HepG2 (cell line): ENCODE measurements around the gene EHBP1. TPM values are rescaled to one million over a fixed set of nuclear protein-coding genes. Genes with fewer than 3 reads are reported as not detected.

ENCODE experiments used
- CC2D1A ChIP-seq: sonication (generic); formaldehyde crosslinking; IDR thresholded peaks from 2 replicates; pipeline ENCODE4 v1.8.1; 2023; ENCODE audit warnings: mild to moderate bottlenecking, missing genetic modification reagents
- TCF7 ChIP-seq: sonication (generic); IDR thresholded peaks from 2 replicates; pipeline ENCODE4 v1.6.1; 2016; ENCODE audit warnings: antibody characterized with exemption, low read depth
- ZBTB46 ChIP-seq: sonication (generic); formaldehyde crosslinking; IDR thresholded peaks from 2 replicates; pipeline ENCODE4 v1.4.0; 2020; ENCODE audit warnings: mild to moderate bottlenecking, missing genetic modification reagents, borderline replicate concordance
- ZNF234 ChIP-seq: sonication (generic); formaldehyde crosslinking; conservative IDR thresholded peaks from 2 replicates; pipeline ENCODE4 v1.5.1; 2020; ENCODE audit warnings: mild to moderate bottlenecking, missing genetic modification reagents
- ZNF570 ChIP-seq: sonication (generic); formaldehyde crosslinking; IDR thresholded peaks from 2 replicates; pipeline ENCODE4 v1.4.0; 2020; ENCODE audit warnings: mild to moderate bottlenecking, missing genetic modification reagents, borderline replicate concordance
- ZNF609 ChIP-seq: sonication (generic); formaldehyde crosslinking; IDR thresholded peaks from 2 replicates; pipeline ENCODE4 v1.4.0; 2020; ENCODE audit warnings: mild to moderate bottlenecking, missing genetic modification reagents, borderline replicate concordance
- ZNF691 ChIP-seq: sonication (generic); formaldehyde crosslinking; IDR thresholded peaks from 2 replicates; pipeline ENCODE4 v1.4.0; 2020; ENCODE audit warnings: missing genetic modification reagents, low read depth, mild to moderate bottlenecking, borderline replicate concordance
- polyA plus RNA-seq, 8 experiments: library from polyadenylated mRNA; depleted of rRNA in 3 of 8; stranded (reverse) in 7 of 8; unstranded in 1 of 8; fragments of >200 nt; fragmentation: Illumina TruSeq in 4 of 8; extraction: Trizol in 4 of 8; gene quantifications; 2 replicates each; pipeline versions ENCODE4 v1.2.1 to v1.2.3, GENCODE V29; 2011 to 2016; ENCODE audit warnings: low read depth in 4 of 8, missing spikeins in 1 of 8, mixed read lengths in 1 of 8; ENCODE audit not compliant: insufficient read depth in 1 of 8
- total RNA-seq, 5 experiments: library from RNA; depleted of rRNA; stranded (reverse); fragments of >200 nt; fragmentation: Illumina TruSeq; extraction: Trizol; gene quantifications; 2 replicates each; pipeline ENCODE4 v1.2.3, GENCODE V29; 2016; ENCODE audit warnings: low read depth in 1 of 5
- TF ChIP-seq, protein P1 (sequence below), 2 experiments: sonication (generic) in 1 of 2; formaldehyde crosslinking in 1 of 2; IDR thresholded peaks; 2 replicates each; pipeline versions ENCODE4 v1.4.0 to v1.6.1; 2016 to 2020; ENCODE audit warnings: borderline replicate concordance in 1 of 2, low read depth in 1 of 2, mild to moderate bottlenecking in 1 of 2, missing genetic modification reagents in 1 of 2
- TF ChIP-seq, protein P2 (sequence below): sonication (generic); formaldehyde crosslinking; IDR thresholded peaks from 2 replicates; pipeline ENCODE4 v1.4.0; 2020; ENCODE audit warnings: mild to moderate bottlenecking, missing genetic modification reagents
- TF ChIP-seq, protein P3 (sequence below): IDR thresholded peaks from 2 replicates; pipeline ENCODE4 v1.6.1; 2016; ENCODE audit warnings: mild to moderate bottlenecking, missing biosample characterization, missing genetic modification reagents

The EHBP1 gene
- total and polyA plus RNA-seq, 2 of the 13 experiments (the other 11 are each of a cell fraction or from before 2014, with no cell fraction given) = 93.5 to 146 TPM

DNA sequence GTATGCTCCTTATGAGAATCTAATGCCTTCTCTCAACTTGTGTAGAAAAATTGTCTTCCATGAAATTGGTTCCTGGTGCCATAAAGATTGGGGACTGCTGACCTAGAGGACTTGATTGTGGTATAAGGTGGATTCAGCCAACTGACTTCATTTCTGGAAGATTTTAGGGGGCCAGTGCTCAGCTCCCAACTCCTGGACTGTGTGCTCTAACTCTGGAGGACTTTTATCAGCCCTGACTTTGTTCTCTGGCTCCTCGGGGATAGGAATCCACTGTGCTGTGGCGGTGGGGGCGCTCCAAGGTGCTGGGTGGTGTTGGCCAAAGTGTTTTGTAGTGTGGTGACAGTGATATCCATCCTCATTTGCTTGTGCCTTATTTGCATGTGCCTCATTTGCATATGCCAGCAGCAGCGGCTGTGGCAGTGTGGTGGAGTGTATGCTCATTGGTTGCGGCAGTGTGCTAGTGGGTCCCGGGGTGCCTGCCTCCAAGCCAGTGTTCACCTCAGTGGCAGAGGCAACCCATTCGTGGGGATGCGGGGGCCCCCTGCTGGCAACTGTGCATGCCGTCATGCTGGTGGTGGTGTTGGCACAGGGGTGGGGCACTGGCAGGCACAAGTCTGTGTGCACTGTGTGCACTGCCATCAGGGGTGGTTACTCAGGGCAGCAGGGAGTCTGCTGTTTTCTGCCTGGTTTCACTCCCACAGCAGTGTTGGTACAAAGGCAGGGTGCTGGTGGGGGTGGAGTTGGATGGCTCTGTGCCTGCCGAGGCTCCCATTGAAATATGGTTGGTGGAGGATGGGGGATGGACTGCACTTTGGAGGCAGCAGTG is 19.6 kb downstream of the EHBP1 start (continued):
- TF ChIP-seq ZNF570 (CRISPR knock-in tag) (no peak), ZNF609 (CRISPR knock-in tag) (no peak), ZNF691 (0 out of 2 replicates have a peak, but pooled peaks have one; percentile 32), TCF7 (no peak), ZBTB46 (no peak; the same call in 1 of the 2 replicates), CC2D1A (no peak), ZNF234 (CRISPR knock-in tag) (no peak)
- TF ChIP-seq, protein P1, sequence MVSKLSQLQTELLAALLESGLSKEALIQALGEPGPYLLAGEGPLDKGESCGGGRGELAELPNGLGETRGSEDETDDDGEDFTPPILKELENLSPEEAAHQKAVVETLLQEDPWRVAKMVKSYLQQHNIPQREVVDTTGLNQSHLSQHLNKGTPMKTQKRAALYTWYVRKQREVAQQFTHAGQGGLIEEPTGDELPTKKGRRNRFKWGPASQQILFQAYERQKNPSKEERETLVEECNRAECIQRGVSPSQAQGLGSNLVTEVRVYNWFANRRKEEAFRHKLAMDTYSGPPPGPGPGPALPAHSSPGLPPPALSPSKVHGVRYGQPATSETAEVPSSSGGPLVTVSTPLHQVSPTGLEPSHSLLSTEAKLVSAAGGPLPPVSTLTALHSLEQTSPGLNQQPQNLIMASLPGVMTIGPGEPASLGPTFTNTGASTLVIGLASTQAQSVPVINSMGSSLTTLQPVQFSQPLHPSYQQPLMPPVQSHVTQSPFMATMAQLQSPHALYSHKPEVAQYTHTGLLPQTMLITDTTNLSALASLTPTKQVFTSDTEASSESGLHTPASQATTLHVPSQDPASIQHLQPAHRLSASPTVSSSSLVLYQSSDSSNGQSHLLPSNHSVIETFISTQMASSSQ (IDR thresholded peaks at IDR 0.05; ENCODE audit: low read depth) = no peak
- TF ChIP-seq, protein P1 (CRISPR knock-in tag; IDR thresholded peaks at IDR 0.05; ENCODE audit: borderline replicate concordance) = peak; percentile 62; the same call in 1 of the 2 replicates
- TF ChIP-seq, protein P2, sequence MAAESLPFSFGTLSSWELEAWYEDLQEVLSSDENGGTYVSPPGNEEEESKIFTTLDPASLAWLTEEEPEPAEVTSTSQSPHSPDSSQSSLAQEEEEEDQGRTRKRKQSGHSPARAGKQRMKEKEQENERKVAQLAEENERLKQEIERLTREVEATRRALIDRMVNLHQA (CRISPR knock-in tag) = no peak
- TF ChIP-seq, protein P3, sequence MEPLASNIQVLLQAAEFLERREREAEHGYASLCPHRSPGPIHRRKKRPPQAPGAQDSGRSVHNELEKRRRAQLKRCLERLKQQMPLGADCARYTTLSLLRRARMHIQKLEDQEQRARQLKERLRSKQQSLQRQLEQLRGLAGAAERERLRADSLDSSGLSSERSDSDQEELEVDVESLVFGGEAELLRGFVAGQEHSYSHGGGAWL (CRISPR knock-in tag) = 0 out of 2 replicates have a peak, but pooled peaks have one; percentile 34
